Neuron (in vitro differentiated cells): ENCODE data around the gene PCSK1N.

ENCODE experiments used
- H2AFZ ChIP-seq: one replicate; pipeline ENCODE4 v1.6.1; 2013; ENCODE audit warnings: low read depth, mild to moderate bottlenecking, inconsistent platforms, low read length, moderate library complexity
- H3K27me3 ChIP-seq: one replicate; pipeline ENCODE4 v1.6.1; 2013; ENCODE audit warnings: low read length; ENCODE audit not compliant: insufficient read depth
- H3K36me3 ChIP-seq: one replicate; pipeline ENCODE4 v1.6.1; 2013; ENCODE audit warnings: low read length; ENCODE audit not compliant: insufficient read depth
- H3K4me1 ChIP-seq: one replicate; pipeline ENCODE4 v1.6.1; 2013; ENCODE audit warnings: low read length; ENCODE audit not compliant: insufficient read depth
- H3K4me3 ChIP-seq: 2 replicates; pipeline ENCODE4 v1.5.1; 2013; ENCODE audit warnings: mild to moderate bottlenecking, low read length, moderate library complexity
- H3K9me3 ChIP-seq: one replicate; pipeline ENCODE4 v1.6.1; 2013; ENCODE audit warnings: low read length

Gene PCSK1N

DNA sequence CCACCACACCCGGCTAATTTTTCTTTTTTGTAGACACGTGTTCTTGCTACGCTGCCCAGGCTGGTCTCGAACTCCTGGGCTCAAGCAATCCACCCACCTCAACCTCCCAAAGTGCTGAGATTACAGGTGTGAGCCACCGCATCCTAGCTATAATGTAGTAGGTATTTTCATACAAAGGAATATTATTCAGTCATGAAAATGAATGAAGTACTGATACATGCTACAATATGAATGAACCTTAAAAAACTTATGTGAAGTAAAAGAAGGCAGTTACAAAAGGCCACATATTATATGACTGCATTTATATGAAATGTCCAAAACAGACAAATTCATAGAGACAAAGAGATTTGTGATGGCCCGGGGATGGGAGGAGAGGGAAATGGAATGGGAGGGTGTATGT is 53.7 kb downstream of the PCSK1N start:
- Histone ChIP-seq H3K9me3 (no peaks in the 10 kb centered on the region), H3K4me1 (no peaks in the 10 kb centered on the region), H3K27me3 (no peaks in the 10 kb centered on the region), H2AFZ (no peak overlapping the region), H3K4me3 (no peak overlapping the region), H3K36me3 (no peaks in the 10 kb centered on the region)
